Nephron progenitor cell (in vitro differentiated cells): Measurements from ENCODE around the gene BOLL.

Experiments
- DNase-seq: peaks from one replicate; pipeline ENCODE4 v3.0.0; 2021
- H3K27ac Mint-ChIP-seq: 2 replicates; pipeline ENCODE4 v1.8.0; 2021; ENCODE audit warnings: mild to moderate bottlenecking, moderate library complexity, mixed read lengths
- H3K27me3 Mint-ChIP-seq: 2 replicates; pipeline ENCODE4 v1.8.0; 2021; ENCODE audit warnings: mild to moderate bottlenecking, low read depth, mixed read lengths; ENCODE audit not compliant: poor library complexity
- H3K36me3 Mint-ChIP-seq: 2 replicates; pipeline ENCODE4 v1.8.0; 2021; ENCODE audit warnings: low read depth, mixed read lengths
- H3K4me1 Mint-ChIP-seq: 2 replicates; pipeline ENCODE4 v1.8.0; 2021; ENCODE audit warnings: mixed read lengths
- H3K4me3 Mint-ChIP-seq: 2 replicates; pipeline ENCODE4 v1.8.0; 2021; ENCODE audit warnings: mild to moderate bottlenecking, moderate library complexity, mixed read lengths
- H3K9me3 Mint-ChIP-seq: 2 replicates; pipeline ENCODE4 v1.8.0; 2021; ENCODE audit warnings: mild to moderate bottlenecking, moderate library complexity, mixed read lengths
- CTCF ChIP-seq: fragments of 200-600 bp; sonication (generic); IDR thresholded peaks from 2 replicates; pipeline ENCODE4 v1.5.0; 2021; ENCODE audit warnings: antibody characterized with exemption

Gene BOLL

GRCh38 chr2:197800091-197800490, 15.0 kb upstream of the BOLL start:
- Mint-ChIP-seq H3K27ac (no peak overlapping the region), H3K4me1 (peaks cover 30% of the 10 kb centered on the region), H3K9me3 (peaks cover 13% of the 10 kb centered on the region), H3K4me3 (no peak overlapping the region), H3K36me3 (no peaks in the 10 kb centered on the region), H3K27me3 (peaks cover 14% of the 10 kb centered on the region)
- TF ChIP-seq CTCF, result no peak
- DNase-seq, result no peak

GRCh38 chr2:197799068-197799467, 13.9 kb upstream of the BOLL start:
- no peak for TF ChIP-seq CTCF
- Mint-ChIP-seq H3K9me3 (peaks cover 15% of the 10 kb centered on the region), H3K27ac (no peak overlapping the region), H3K4me3 (no peak overlapping the region), H3K27me3 (peaks cover 10% of the 10 kb centered on the region), H3K36me3 (no peaks in the 10 kb centered on the region), H3K4me1 (peaks cover 27% of the 10 kb centered on the region)
- DNase-seq, result no peak

- peaks cover 23% of the 10 kb centered on the region for H3K4me1 Mint-ChIP-seq
- H3K36me3 Mint-ChIP-seq, result no peaks in the 10 kb centered on the region
- peaks cover 15% of the 10 kb centered on the region for H3K9me3 Mint-ChIP-seq
- no peak for TF ChIP-seq CTCF
- peaks cover 6% of the 10 kb centered on the region for H3K27me3 Mint-ChIP-seq
- no peak overlapping the region for H3K4me3 Mint-ChIP-seq
- DNase-seq, result no peak
- H3K27ac Mint-ChIP-seq, result no peak overlapping the region
Measured at GRCh38 chr2:197798187-197798586, 13.1 kb upstream of the BOLL start.

- peaks cover 23% of the 10 kb centered on the region for H3K4me1 Mint-ChIP-seq
- DNase-seq, result no peak
- no peak for TF ChIP-seq CTCF
- H3K36me3 Mint-ChIP-seq, result no peaks in the 10 kb centered on the region
- H3K27ac Mint-ChIP-seq, result no peak overlapping the region
- no peak overlapping the region for H3K4me3 Mint-ChIP-seq
- peaks cover 3% of the 10 kb centered on the region for H3K27me3 Mint-ChIP-seq
- H3K9me3 Mint-ChIP-seq, result peaks cover 20% of the 10 kb centered on the region
Measured at GRCh38 chr2:197795277-197795676, 10.2 kb upstream of the BOLL start.

GRCh38 chr2:197793456-197793855, 8.3 kb upstream of the BOLL start:
- Mint-ChIP-seq H3K4me3 (no peak overlapping the region), H3K9me3 (peaks cover 20% of the 10 kb centered on the region), H3K27me3 (peaks cover 3% of the 10 kb centered on the region), H3K36me3 (no peaks in the 10 kb centered on the region), H3K27ac (no peak overlapping the region), H3K4me1 (peaks cover 11% of the 10 kb centered on the region)
- no peak for TF ChIP-seq CTCF
- no peak for DNase-seq

DNA sequence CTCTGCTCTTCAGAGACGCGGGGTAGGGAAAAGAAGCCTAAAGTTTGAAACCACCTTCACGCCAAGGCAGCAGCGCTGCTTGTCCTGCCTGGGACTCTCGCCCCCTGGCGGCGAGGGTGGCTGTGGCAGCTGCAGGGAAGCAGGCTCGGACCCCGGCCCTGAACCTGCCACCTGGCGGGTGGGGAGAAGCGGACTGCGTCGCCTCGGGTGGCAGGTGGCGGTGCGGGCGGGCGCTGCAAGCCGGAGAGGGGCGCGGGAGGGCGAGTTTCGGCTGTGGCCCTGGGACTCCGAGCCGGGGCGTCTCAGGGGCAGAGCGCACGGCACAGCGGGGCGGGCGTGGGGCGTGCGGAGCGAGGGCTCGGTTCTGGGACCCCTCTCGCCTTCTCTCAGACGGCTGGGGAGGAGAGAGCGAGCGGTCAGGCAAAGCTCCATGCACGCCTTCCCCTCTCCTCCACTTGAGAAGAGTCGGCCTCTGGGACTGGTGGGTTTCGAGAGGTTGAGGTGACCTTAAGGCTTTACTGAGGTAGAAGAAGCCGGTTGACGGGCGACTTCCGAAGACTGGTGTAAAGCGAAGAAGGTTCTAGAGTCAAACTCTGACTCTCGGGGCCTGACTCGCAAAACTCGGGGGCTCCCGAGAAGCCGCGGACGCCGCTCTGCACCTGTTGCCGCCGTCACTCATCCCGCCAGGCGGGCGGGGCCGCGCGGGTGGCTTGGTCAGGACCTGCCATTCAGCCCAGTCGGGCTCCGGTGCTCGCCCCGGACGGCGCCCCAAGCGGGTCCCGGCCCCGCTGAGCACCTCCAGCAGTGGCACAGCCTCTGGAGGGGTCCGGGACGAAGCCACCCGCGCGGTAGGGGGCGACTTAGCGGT, 1.1 kb upstream of the BOLL start:
- DNase-seq, result peak; percentile 41
- Mint-ChIP-seq H3K4me1 (no peaks in the 10 kb centered on the region), H3K36me3 (no peaks in the 10 kb centered on the region), H3K27me3 (peaks cover 41% of the 10 kb centered on the region), H3K9me3 (peaks cover 11% of the 10 kb centered on the region), H3K4me3 (peak overlapping the region; percentile 49), H3K27ac (no peak overlapping the region)
- TF ChIP-seq CTCF, result peak; percentile 40
